HT1080 (cell line): Measurements from ENCODE around the gene TRIAP1. TPM values are rescaled to one million over a fixed set of nuclear protein-coding genes. Genes with fewer than 3 reads are reported as not detected.

Source experiments
- DNase-seq: peaks from one replicate; pipeline ENCODE4 v3.0.0-alpha.2; 2015; ENCODE audit warnings: low read depth
- total RNA-seq: library from RNA; depleted of rRNA; stranded (reverse); fragments of >200 nt; shearing (Covaris generic); gene quantifications from 2 replicates; pipeline ENCODE4 v1.2.3, GENCODE V29; 2014

TRIAP1 gene
- total RNA-seq, 1 experiment from 2014 or later, result 44.0 TPM

- DNase-seq, result no peak
Measured at GRCh38 chr12:120432772-120433525, 13.2 kb downstream of the TRIAP1 start.

GRCh38 chr12:120429368-120429767 is 16.8 kb downstream of the TRIAP1 start:
- DNase-seq, result no peak

- DNase-seq, result no peak
Measured at GRCh38 chr12:120428597-120429229, 17.5 kb downstream of the TRIAP1 start.

GRCh38 chr12:120425797-120426196 is 20.4 kb downstream of the TRIAP1 start:
- DNase-seq, result no peak

DNA sequence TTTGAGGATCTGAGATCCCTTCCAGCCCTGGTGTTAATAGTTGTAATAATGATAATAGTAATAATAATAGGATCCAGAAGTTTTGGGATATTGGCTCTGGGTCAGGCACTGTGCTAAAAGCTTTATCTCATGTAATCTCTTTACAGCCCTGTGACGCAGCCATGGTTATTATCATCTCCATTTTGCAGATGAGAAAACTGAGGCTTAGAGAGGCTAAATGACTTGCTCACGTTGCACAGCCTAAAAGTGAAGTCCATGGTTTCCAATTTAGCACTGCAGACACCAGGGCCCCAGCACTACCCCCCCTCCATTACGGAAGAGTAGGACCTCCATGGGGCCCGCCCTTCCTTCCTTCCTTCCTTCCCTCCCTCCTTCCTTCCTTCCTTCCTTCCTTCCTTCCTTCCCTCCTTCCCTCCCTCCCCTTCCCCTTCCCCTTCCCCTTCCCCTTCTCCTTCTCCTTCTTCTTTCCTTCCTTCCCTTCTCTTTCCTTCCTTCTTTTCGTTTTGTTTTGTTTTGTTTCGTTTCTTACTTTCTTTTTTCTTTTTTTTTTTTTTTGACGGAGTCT is 23.2 kb downstream of the TRIAP1 start:
- no peak for DNase-seq

DNA sequence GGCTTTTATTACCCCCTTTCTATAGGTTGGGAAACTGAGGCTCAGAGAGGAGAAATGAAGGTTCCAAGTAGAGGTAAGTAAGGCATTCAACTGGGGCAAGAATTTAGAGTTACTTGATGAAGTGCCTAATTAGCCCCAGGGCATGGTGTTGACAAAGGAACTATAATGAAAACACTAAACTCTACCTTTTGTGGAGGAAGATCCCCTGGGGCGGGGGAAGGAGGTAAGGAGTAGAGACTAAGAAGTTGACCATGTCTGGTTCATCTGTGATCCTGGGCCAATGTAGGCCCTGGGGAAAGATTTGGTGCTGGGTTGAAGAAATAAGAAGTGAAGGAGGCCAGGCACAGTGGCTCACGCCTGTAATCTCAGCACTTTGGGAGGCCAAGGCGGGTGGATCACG is 24.5 kb downstream of the TRIAP1 start:
- DNase-seq, result no peak

DNA sequence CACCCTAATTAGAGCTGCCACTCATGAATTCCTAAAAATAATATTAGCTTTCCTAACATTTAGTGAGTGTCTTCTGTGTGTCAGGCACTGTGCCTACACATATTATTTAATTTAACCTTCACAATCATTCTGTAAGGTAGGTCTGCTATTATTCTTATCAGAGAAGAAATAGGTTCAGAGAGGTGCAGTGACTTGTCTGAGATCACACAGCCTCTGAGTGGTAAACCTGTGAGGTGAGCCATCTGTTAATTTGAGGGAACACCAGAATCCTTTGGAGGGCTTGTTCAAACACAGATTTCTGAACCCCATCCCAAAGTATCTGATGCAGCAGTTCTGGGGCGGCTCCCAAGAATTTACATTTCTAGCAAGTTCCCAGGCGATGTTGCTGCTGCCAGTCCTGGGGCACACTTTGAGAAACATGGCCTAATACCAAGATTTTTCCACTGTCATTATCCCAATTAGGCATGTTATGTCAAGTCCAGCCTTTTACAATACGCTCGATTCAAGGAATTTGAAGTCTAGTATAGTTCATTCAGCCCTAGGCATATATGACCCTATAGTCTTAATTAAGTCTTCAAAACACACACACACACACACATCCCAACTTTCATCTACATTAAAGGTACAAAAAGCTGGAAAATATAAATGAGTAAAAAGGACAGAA is 28.1 kb downstream of the TRIAP1 start:
- no peak for DNase-seq

DNA sequence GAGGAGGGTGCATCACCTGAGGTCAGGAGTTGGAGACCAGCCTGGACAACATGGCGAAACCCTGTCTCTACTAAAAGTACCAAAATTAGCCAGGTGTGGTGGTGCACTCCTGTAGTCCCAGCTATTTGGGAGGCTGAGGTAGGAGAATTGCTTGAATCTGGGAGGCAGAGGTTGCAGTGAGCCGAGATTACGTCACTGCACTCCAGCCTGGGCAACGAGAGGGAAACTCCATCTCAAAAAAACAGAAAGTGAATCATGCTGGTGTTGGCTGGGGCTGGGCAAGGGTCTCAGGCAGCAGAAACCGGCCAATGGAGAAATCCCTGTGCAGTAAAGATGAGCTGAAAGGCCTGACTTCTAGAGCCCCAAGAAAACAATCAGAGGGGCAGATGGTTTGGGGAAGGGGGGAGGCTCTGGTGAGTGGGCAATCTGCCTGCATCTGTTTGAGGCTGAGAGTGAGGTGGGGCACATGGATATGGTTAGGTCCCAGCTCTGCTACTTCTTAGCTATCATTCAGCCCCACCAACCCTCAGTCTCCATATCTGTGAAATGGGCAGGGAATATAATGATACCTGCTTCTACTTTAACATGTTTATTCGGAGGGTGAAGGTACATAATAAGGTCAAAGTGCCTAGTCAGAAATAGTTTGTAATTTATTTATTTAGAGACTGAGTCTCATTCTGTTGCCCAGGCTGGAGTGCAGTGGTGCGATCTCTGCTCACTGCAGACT is 29.5 kb downstream of the TRIAP1 start:
- no peak for DNase-seq

- no peak for DNase-seq
Measured at GRCh38 chr12:120413901-120414695, 32.1 kb downstream of the TRIAP1 start.

- no peak for DNase-seq
Measured at GRCh38 chr12:120412421-120412820, 33.8 kb downstream of the TRIAP1 start.

DNA sequence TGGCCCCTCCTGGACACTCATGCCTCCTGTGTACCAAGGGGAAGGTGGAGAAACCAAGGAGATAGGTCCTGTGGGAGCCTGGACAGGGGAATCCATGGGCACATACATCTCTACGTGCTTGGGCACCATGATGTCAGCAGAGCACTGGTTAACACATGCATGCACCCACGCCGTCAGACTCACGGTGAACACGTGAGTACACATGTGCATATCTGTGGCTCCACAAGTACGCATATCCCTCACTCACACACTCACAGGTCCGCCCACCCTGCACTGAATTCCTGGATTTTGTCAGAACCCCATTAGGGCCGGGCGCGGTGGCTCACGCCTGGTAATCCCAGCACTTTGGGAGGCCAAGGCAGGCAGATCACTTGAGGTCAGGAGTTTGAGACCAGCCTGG is 37.4 kb downstream of the TRIAP1 start:
- DNase-seq, result no peak

DNA sequence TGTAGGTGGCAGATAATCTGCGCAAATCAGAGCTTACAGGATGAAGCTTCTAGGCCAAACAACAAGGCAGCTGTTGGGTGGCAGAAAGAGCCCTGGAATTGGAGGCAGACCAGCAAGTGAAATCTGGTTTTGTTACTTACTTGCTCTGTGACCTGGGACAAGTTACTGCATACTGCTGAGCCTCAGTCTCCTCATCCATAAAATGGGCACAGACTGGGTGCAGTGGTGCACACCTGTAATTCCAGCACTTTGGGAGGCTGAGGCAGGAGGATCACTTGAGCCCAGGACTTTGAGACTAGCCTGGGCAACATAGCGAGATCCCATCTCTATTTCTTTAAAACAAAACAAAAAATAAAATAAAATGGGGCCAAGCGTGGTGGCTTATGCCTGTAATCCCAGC is 39.6 kb downstream of the TRIAP1 start:
- DNase-seq, result no peak

DNA sequence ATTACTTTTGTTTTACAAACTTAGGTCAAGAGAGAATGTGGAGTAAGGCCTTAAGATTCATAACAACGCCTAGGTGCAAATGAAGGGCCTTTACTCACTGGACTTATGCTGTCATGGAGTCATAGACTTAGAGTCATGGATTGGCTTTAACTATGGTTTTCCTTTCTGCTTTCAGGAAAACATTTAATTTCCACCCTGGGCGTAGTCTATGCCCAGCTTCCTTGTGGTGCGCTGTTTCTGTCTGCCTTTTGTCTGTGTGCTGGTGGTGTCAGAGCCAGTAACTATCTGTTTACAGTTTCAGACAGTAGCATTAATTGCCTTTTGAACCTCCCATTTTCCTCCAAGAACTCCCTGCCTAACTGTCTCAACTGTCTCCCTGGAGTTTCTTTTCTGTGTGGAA is 40.1 kb downstream of the TRIAP1 start:
- no peak for DNase-seq

- peak; percentile 11 for DNase-seq
Measured at GRCh38 chr12:120404271-120404670, 41.9 kb downstream of the TRIAP1 start.

DNA sequence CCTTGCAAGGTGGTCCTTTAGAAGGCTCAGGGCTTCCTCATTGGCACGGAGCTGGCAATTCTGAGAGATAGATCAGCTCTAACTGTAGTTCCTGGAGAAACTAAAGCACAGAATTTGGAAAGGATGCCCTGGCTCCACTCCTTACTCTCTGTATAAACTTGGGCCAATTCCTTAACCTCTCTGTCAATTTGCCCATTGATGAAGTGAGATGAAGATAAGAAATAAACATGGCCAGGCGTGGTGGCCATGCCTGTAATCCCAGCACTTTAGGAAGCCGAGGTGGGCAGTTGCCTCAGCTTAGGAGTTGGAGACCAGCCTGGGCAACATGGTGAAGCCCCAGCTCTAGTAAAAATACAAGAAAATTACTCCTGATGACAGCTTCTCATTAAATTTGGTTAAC is 42.3 kb downstream of the TRIAP1 start:
- no peak for DNase-seq

DNA sequence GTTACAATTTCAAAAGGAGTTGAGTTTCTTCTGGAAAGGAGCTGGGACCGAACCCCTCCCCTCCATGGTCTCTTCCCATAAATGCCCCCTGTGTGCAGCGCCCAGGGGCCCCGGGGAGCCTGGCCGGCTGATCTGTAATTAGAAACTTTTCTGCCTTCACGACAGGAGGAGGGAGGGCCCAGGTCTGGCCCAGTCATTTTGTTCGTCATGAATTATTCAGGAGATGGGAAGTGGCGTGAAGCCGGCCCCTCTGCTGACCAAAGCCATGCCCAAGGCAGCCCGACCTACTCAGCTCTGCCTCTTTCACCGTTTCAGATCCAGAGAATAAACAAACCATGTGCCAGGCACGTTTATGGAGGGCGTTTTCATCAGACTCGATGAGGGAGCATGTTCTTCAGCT is 44.0 kb downstream of the TRIAP1 start:
- no peak for DNase-seq

DNA sequence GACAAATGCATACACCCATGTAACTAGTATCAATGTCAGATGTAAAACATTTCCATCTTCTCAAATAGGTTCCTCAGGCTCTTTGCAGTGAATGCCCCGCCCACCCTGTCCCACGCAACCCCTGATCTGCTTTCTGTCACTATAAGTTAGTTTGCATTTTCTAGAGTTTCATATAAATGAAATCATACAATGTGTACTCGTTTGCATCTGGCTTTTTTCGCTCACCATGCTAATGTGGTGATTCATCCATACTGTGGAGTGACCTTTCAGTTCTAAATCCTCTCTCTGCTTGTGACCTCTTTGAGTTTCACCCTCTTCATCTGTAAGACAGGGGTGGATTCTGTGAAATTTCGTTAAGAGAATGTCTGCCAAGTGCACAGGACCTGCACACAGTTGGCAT is 46.7 kb downstream of the TRIAP1 start:
- peak; percentile 27 for DNase-seq

GRCh38 chr12:120397824-120398540 is 48.2 kb downstream of the TRIAP1 start:
- no peak for DNase-seq

DNA sequence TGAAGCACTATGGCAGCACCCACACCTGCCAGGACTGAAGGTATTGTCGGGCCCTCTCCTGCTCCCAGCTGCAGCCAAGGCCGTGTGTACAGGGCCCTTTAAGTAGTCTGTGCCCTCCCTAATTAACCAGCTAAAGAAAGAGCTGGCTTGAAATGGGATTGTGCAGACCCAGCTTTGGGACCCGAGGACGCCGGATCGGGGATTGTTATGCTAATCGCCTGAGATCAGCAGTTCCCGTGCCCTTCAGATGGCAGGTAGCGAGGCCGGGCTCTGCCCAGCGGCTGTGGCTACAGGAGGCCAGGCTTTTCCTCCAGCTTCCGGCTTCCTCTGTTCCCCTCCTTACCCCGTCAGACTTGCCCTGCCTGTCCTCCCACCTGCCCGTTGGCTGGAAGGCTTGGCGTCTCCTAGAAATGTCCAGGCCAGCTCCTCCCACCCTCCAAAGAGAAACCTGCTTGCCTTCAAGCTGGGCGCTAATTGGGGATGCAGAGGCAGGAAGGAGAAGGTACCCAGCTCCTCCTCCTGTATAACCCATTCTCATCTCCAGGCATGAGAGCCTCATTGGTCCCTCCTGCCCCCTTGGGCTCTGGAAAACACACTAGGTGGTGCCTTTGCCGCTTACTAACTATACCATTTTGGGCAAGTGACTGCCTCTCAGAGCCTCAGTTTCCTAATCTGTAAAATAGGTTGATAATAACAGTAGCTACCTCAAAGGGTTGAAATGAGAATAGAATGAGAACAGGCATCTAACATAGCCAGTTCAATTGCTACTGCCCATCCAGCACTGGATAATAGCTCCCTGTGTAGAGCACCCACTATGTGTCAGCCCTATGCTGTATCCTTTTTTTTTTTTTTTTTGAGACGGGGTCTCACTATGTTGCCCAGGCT is 51.5 kb downstream of the TRIAP1 start:
- no peak for DNase-seq
